COR-L47 (cell line): ENCODE measurements around the gene MGMT.

Source experiments
- DNase-seq: peaks from one replicate; lab custom pipeline; 2025; lab: John Stamatoyannopoulos, UW

The MGMT gene

GRCh38 chr10:129455625-129456024, 11.4 kb upstream of the MGMT start:
- DNase-seq, result no peak

- no peak for DNase-seq
Measured at GRCh38 chr10:129459762-129460539, 7.1 kb upstream of the MGMT start.

DNA sequence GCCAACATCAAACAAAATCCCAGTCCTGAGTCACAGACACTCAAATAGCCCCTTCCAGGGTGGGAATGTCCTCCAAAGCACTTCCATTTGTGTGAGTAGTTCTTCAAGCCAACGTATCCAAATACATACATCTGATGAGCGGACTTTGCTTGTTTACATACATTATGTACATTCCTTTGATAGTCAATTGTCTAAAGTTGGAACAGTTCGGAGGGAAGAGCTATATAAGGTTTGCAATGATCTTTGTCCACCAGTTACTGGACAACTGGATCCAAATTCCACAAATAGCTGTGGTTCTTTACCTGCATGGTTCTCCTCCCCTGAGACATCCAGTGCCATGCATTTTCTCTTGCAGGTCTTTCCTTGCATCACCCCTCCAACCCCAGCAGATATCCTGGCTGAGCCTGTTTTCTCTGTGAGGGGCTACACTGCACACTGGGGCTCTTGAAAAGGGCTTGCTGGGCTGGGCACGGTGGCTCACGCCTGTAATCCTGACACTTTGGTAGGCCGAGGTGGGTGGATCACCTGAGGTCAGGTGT, 4.7 kb upstream of the MGMT start:
- no peak for DNase-seq

DNA sequence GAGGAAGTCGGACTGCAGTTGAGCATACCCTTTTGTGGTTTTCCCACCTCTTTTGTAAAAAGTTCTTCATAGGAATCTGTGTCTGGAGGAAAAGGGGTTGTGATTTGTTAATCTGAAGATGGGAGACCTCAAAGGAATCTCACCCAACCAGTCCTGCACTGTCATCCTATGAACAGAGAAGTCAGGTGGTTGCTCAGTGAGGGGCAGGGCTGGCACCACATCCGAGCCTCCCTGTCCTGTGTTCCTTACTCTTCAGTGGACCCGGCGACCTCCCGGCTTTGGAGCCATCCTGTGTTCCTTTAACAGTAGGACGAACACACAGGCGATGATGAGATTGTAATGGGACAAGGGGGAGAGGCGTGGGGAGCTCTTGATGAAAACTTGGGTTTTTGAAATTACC, 2.8 kb upstream of the MGMT start:
- DNase-seq, result no peak

GRCh38 chr10:129465796-129466702, 992 bp upstream of the MGMT start:
- no peak for DNase-seq

- no peak for DNase-seq
Measured at GRCh38 chr10:129467359-129468064, 471 bp downstream of the MGMT start.

DNA sequence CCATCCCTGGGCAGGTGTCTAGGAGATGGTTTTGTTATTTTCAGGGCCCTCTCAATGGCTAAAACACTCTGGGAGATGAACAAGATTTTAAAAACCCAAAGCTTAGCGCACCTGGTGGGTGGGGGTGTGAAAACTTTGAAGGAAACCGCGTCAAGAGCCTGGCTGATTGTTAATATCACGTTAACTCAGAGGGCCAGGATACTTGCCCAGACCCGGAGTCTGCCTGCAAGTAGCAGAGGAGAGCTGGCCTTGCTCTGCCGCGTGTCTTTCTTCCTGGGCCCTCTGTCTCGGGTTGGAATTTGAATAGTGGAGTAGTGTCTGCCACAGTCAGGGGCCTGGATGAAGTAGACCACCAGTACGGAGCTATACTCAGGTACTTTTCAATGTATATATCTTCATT, 1.1 kb downstream of the MGMT start:
- DNase-seq, result no peak

DNA sequence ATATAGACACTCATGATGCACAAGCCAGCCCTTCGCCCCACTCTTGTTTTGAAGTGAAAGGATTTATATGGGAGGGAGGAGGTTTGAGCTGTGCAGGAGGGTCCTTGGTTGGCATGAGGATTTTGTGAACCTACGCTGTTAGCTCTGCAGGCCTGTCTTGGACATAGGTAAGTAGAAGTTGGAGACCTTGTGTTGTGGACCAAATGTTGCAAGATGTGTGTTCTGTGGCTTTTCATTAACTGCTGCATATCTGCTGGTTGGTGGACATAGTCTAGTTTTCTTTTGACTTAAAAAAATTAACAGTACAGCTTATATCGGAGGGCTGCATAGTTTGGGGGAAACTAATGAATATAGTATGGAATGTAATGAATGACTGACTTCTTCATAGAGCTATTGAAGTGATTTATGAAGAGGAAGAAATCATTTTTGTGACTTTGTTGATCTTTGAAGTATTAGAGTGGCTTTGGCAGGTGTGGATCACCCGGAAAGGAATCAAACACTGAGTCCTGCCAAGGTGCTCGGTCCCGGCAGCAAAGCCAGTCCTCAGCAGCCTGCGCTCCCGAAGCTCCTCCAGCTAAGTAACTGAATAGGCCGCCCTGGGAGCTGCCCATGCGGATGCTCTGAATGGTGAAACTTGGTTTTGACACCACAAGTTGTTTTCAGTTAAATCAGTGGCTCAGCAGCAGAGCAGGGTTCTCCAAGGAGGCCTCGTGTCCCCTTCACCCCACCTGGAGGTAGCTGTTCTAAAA, 3.2 kb downstream of the MGMT start:
- DNase-seq, result no peak

DNA sequence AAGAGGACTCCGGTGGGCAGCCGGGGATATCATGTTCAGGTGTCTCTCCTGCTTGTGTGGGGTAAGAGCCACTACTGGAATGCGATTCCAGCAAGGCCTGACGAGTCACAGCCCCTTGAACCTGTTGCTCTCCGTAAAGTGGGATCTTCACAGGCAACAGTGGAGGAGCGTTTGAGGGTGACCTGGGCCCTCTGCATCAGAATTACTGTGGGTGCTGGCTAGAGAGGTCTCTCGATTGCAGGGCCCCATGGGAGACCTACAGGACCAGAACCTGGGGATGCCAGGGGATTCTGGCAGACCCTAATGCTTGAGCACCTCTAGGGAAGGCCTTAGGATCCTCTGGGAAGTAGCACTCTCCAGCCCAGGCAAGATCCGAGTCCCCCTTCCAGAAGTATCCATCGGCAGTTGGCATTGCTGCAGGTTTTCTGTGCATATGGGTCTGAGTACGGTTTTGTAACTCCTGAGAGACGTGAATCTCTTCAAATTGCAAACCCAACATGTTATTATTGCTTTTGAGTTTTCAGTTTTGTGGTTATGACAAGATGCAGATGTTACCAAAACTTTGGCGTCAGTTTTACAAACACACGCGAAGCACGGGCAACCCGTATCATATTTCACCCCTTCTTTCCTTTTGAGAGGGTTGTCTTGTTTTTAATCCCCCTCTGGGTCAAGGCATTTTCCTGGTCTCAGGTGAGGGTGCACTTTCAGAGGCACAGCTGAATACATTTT, 4.6 kb downstream of the MGMT start:
- DNase-seq, result no peak

GRCh38 chr10:129472696-129473555, 5.9 kb downstream of the MGMT start:
- no peak for DNase-seq

- DNase-seq, result no peak
Measured at GRCh38 chr10:129474642-129475041, 7.6 kb downstream of the MGMT start.

- no peak for DNase-seq
Measured at GRCh38 chr10:129476431-129476830, 9.4 kb downstream of the MGMT start.

DNA sequence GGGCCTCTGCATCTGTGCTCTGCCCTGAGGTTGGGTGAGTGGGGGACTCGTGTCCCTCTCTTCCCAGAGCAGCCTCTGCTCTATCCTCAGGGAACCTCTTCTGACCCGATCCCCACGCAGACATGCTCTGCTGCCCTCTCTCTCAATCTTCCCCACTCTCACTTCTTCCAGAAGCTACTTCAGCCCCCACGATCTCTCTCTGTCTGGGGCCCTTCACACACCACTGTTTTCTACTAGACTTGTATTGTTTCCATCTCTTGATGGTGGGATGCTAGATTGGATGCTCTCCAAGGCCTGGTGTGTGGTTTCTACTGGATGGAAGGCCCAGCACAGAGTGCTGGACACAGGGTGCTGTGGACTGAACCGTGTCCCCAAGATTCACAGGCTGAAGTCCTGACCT, 10.0 kb downstream of the MGMT start:
- DNase-seq, result no peak

DNA sequence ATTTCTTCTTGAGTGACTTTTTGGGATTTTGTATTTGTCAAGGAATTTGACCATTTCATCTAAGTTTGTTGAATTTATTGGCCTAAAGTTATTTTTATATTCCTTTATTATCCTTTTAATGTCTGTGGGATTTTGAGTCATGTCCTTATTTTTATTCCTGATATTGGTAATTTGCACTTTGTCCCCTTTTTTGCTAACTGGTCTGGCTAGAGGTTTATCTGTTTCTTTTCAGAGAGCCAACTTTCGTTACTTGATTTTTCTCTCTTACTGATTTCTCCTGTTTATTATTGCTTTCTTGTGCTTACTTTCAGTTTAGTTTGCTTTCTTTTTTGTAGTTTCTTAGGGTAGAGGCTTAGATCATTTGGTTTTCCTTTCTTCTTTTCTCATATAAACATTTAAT, 14.6 kb downstream of the MGMT start:
- DNase-seq, result no peak

DNA sequence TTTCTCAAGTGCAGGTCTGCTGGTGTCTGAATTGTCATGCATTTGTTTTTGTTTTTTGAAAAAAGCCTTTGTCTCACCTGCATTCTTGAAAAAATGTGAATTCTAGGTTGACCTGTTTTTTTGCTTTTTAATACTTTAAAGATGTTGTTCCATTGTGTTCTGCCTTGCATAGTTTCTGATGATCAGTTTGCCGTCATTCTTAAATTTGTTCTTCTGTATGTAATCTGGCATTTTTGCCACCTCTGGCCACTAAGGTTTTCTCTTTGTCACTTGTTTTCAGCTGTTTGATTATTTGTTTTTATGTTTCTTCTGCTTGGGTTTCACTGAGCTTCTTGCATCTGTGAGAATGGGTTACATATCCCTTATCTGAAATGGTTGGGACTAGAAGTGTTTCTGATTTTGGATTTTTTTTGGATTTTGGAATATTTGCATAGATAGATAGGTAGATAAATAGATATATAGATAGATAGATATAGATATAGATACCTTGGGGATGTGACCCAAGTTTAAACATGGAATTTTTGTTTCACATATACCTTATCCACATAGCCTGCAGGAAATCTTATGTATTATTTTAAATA, 16.5 kb downstream of the MGMT start:
- DNase-seq, result no peak

DNA sequence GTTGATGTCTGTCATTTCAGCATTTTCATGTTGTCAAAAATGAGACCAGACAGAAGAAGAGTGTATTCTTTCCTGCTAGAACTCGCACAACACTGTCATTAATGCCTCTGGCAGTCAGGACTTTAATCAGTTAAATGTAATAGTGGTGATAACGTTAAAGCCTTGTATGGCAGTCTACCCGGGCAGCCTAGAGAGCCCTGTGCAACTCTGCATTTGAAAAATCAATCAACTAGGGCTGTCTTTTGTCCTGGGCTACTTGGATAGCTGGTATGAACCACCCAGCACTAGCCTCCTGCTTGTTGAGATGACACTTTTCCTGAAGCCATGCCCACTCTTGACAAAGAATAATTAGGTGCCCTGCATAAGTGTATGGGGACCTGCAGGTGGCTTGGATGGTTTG, 19.8 kb downstream of the MGMT start:
- DNase-seq, result no peak

GRCh38 chr10:129491123-129491734, 24.2 kb downstream of the MGMT start:
- DNase-seq, result no peak

- DNase-seq, result no peak
Measured at GRCh38 chr10:129494176-129494575, 27.1 kb downstream of the MGMT start.

DNA sequence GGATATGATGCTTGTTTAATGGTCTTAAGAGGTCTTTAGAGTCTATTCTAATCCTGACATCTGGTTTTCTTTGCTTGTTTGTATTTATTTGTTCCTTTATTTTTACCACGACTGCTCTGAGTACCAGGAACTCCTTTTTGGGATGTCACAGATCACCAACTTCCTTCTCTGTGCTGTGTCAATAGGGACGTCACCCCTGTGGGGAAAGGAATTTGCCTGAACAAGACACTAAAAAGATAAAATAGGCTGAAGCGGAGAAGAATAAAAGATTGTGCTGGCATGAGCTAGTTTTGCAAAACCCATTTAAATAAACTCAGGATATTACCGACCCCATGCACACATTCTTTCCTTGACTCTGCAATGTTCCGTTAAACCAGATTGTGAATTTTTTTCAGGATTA, 27.7 kb downstream of the MGMT start:
- DNase-seq, result no peak
